H1 (cell line): Measurements from ENCODE around the gene ZNF777. TPM values are rescaled to one million over a fixed set of nuclear protein-coding genes. Genes with fewer than 3 reads are reported as not detected.

Source experiments
- CTBP2 ChIP-seq: IDR thresholded peaks from 2 replicates; pipeline ENCODE4 v1.7.0; 2011; ENCODE audit warnings: borderline replicate concordance, mild to moderate bottlenecking, moderate library complexity, mixed read lengths, low read length; ENCODE audit not compliant: insufficient read depth, insufficient read length
- HDAC2 ChIP-seq, 2 experiments: fragments of 300-600 bp in 1 of 2; sonication (generic) in 1 of 2; IDR thresholded peaks; 2 replicates each; pipeline ENCODE4 v1.6.1; 2011 to 2012; ENCODE audit warnings: low read depth in 2 of 2, low read length in 2 of 2, mild to moderate bottlenecking in 2 of 2, moderate library complexity in 2 of 2, borderline replicate concordance in 1 of 2, inconsistent platforms in 1 of 2
- SAP30 ChIP-seq: fragments of 300-600 bp; sonication (generic); IDR thresholded peaks from 2 replicates; pipeline ENCODE4 v1.7.1; 2012; ENCODE audit warnings: low read length, moderate library complexity, mild to moderate bottlenecking, inconsistent platforms; ENCODE audit not compliant: insufficient read depth, insufficient replicate concordance
- SIN3A ChIP-seq, 2 experiments: IDR thresholded peaks in 1 of 2; conservative IDR thresholded peaks in 1 of 2; 2 replicates each; pipeline ENCODE4 v1.6.1; 2011 to 2012; ENCODE audit warnings: low read length in 2 of 2, improper control_type of control experiment in 1 of 2, low read depth in 1 of 2, mild to moderate bottlenecking in 1 of 2
- TEAD4 ChIP-seq: IDR thresholded peaks from 2 replicates; pipeline ENCODE4 v1.6.1; 2012; ENCODE audit warnings: low read depth, low read length, inconsistent platforms, mixed read lengths
- polyA plus RNA-seq, 7 experiments: library from polyadenylated mRNA; depleted of rRNA in 3 of 7; stranded (reverse) in 5 of 7; unstranded in 2 of 7; fragments of >200 nt in 5 of 7; fragments of 200-250 nt in 2 of 7; gene quantifications; 1 replicate in 5 of 7; 2 replicates in 1 of 7; 4 replicates in 1 of 7; pipeline versions ENCODE4 v1.2.1 to v1.2.3, GENCODE V29; 2011 to 2013; ENCODE audit warnings: missing spikeins in 2 of 7, mixed read lengths in 2 of 7
- total RNA-seq: library from RNA; stranded (reverse); fragmentation: NEBNext Ultra II Directional; extraction: Animal tissue kit (Norgen Biotek cat#: 25700); gene quantifications from 2 replicates; pipeline ENCODE4 v1.2.1, GENCODE V29; 2021

Gene ZNF777
- total and polyA plus RNA-seq, 2 of the 8 experiments (the other 6 are each of a cell fraction or from before 2014, with no cell fraction given), result 8.0 to 10.1 TPM

GRCh38 chr7:149454750-149455149 is 6.1 kb downstream of the ZNF777 start (continued):
- TF ChIP-seq SAP30 (no peak), TEAD4 (no peak), SIN3A (conservative IDR thresholded peaks at IDR 0.05 in 1 of 2, IDR thresholded peaks at IDR 0.05 in 1 of 2; ENCODE audit: low read depth in 1 of 2, low read length in 2 of 2) (no peak), CTBP2 (no peak), HDAC2 (IDR thresholded peaks at IDR 0.05; ENCODE audit: borderline replicate concordance in 1 of 2, low read depth in 2 of 2, low read length in 2 of 2) (no peak)
